Rectal smooth muscle tissue (tissue), 1 donor: Measurements from ENCODE around the gene MDFI.

Experiments
- H3K27ac ChIP-seq: one replicate; pipeline ENCODE4 v1.7.0; 2013; ENCODE audit warnings: low read depth, low read length, inconsistent platforms
- H3K27me3 ChIP-seq: one replicate; pipeline ENCODE4 v1.7.0; 2013; ENCODE audit warnings: low read length; ENCODE audit not compliant: control insufficient read depth, insufficient read depth
- H3K36me3 ChIP-seq: one replicate; pipeline ENCODE4 v1.7.0; 2013; ENCODE audit warnings: low read length; ENCODE audit not compliant: control insufficient read depth, insufficient read depth
- H3K4me1 ChIP-seq: one replicate; pipeline ENCODE4 v1.7.0; 2013; ENCODE audit warnings: low read length; ENCODE audit not compliant: control insufficient read depth, insufficient read depth
- H3K4me3 ChIP-seq: one replicate; pipeline ENCODE4 v1.7.0; 2013; ENCODE audit warnings: low read length
- H3K9ac ChIP-seq: one replicate; pipeline ENCODE4 v1.7.0; 2013; ENCODE audit warnings: low read length

Gene MDFI

DNA sequence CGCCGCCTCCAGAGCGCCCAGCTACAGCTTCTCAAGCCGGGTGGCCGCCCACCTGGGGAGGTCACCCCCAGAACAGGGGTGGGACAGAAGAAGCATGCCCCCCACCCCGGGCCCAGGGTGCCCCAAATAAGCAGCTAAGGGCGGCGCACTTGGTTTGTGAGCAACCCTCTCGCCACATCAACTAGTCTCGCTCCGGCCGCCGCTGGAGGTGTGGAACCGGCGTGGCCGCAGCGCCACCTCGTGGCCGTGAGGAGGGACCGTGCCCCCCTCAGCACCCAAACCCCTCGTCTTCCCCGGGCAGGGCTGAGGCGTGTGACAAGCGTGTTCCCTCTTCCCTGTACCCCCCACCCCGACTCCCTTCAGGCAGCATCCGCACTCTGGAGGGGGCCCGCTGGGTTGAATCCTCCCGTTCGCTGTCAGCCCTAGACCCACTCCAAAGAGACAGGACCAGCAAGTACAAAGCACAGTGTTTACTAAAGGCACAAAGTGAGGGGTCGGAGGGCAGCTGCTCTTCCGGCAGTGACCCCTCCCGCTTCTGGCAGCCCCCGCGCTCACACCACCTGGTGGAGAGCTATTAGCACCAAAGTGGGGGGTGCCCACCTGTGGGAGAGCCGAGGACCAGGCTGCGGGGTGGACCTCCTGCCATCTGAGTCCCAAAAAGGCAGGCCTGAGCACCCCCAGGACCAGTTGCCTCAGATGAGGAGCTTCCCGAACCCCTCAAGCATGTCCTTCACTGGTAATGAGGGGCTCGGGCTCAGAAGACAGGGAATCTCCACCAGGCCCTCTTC lies 45.4 kb downstream of the MDFI start:
- Histone ChIP-seq H3K27ac (peak overlapping the region; percentile 78), H3K9ac (peak overlapping the region; percentile 19)

GRCh38 chr6:41684311-41685180 lies 46.3 kb downstream of the MDFI start:
- peaks cover 17% of the 10 kb centered on the region for H3K36me3 ChIP-seq
- H3K9ac ChIP-seq: no peak overlapping the region
- peaks cover 3% of the 10 kb centered on the region for H3K4me1 ChIP-seq
- H3K27ac ChIP-seq: no peak overlapping the region
- H3K27me3 ChIP-seq: no peaks in the 10 kb centered on the region
- H3K4me3 ChIP-seq: no peak overlapping the region

More for the DNA sequence above, 45.4 kb downstream of the MDFI start:
- Histone ChIP-seq H3K4me1 (peaks cover 3% of the 10 kb centered on the region), H3K36me3 (peaks cover 17% of the 10 kb centered on the region), H3K4me3 (peak overlapping the region; percentile 70), H3K27me3 (no peaks in the 10 kb centered on the region)

- Histone ChIP-seq H3K9ac (no peak overlapping the region), H3K27me3 (no peaks in the 10 kb centered on the region), H3K27ac (no peak overlapping the region), H3K36me3 (peaks cover 22% of the 10 kb centered on the region), H3K4me1 (peaks cover 3% of the 10 kb centered on the region), H3K4me3 (no peak overlapping the region)
These were observed 47.5 kb downstream of the MDFI start for GRCh38 chr6:41685641-41686380.

DNA sequence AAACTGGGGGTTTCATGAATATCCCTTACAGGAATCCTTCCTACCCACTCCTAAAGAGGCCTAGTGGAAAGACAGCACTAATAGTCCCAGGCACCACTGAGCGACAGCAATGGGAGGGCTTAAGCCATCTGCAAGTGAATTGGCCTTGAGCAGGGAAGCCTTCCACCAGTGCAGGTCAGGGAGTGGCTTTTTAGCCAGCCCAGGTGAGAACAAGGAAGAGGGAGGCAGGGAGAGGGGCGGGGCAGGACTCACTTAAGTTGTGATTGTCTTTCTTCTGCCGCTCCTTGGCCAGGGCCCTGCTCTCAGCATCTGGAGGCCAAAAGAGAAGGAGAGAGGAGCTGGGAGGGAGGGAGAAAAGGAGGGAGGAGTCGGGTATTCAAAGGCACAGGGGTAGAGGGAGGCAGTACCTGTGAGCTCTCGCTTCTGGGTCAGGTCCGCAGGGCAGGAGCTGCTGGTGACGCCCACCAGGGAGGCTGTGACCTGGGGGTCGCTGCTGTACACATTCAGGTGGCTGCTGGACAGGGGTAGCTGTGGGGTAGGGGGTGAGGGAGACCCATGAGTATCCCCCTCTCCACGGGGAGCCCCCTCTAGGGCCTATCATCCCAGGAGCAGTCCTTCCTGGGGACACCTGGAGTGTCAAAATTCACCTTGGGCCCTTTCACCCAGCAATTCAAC lies 49.4 kb downstream of the MDFI start:
- Histone ChIP-seq H3K4me1 (no peaks in the 10 kb centered on the region), H3K36me3 (peaks cover 22% of the 10 kb centered on the region), H3K9ac (no peak overlapping the region), H3K4me3 (no peak overlapping the region), H3K27me3 (no peaks in the 10 kb centered on the region), H3K27ac (no peak overlapping the region)

DNA sequence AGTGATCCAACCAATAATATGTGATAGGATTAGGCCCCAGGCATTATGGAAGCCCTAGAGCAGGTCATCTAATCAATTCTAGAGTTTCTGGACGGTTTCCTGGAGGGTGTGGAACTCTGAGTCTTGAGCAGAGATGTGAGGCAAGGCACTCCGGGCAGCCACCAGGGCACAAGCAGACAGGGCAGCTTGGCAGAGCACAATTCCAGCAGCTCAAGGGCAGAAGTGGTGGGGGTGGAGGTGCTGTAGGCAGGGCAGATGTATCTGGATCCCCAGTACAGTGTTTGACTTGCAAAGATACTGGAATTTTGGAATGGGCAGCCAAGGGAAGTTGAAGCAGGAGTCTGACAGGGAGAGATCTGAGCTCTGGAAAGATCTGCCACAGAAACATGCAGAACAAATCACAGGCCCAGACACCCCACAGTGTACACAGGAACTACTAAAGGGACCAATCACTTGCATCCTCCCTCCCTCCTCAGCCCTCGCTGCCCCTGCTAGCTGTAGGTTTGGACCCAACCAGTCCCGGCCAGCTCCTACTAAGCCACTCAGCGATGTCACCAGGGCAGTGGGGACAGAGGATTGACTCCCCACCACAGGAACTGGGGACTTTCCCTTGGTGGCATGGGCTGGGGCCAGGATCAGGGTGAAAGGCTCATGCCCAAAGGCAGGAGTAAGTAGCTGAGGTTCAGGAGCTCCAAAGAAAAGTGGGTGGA lies 50.1 kb downstream of the MDFI start:
- Histone ChIP-seq H3K4me3 (no peak overlapping the region), H3K36me3 (peaks cover 22% of the 10 kb centered on the region), H3K4me1 (no peaks in the 10 kb centered on the region), H3K9ac (no peak overlapping the region), H3K27me3 (no peaks in the 10 kb centered on the region), H3K27ac (no peak overlapping the region)

DNA sequence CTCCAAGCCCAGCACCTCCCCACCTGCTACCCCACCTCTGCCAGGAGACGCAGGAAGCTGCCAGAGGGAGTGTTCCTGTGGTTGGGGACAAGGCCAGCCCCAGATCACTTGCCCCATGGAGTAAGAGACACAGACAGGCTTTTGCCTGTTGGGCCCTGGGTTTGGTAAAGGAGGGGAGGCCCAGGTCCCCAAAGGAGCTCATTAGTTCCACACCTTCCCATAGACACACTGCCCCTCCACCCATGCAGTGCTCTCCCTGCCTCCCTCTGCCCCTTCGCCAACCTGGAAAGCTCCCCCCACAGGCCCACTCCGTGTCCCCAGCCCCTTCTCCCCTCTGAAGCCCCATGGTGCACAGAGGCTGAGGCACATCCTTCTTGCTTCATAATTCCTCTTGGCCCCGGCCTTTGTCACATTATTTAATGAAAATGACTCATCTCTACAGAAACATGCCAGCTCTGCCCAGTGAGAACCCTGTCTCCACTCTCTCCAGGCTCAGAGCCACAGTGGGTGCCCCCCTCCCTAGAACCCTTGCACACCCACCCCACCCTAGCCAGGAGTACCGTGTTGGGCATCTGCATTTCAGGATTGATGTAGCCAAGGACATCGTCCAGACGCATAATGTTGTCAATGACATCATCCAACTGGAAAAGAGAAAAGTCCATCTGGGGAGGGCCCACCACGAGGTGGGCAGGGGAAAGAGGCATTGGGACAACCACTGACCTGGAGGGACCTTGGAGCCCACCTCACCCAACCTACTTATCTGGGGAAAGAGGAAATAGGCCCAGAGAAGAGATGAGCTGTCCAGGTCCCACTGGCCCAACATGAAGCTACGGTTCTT lies 51.1 kb downstream of the MDFI start:
- H3K36me3 ChIP-seq: peaks cover 22% of the 10 kb centered on the region
- no peak overlapping the region for H3K4me3 ChIP-seq
- H3K27ac ChIP-seq: no peak overlapping the region

DNA sequence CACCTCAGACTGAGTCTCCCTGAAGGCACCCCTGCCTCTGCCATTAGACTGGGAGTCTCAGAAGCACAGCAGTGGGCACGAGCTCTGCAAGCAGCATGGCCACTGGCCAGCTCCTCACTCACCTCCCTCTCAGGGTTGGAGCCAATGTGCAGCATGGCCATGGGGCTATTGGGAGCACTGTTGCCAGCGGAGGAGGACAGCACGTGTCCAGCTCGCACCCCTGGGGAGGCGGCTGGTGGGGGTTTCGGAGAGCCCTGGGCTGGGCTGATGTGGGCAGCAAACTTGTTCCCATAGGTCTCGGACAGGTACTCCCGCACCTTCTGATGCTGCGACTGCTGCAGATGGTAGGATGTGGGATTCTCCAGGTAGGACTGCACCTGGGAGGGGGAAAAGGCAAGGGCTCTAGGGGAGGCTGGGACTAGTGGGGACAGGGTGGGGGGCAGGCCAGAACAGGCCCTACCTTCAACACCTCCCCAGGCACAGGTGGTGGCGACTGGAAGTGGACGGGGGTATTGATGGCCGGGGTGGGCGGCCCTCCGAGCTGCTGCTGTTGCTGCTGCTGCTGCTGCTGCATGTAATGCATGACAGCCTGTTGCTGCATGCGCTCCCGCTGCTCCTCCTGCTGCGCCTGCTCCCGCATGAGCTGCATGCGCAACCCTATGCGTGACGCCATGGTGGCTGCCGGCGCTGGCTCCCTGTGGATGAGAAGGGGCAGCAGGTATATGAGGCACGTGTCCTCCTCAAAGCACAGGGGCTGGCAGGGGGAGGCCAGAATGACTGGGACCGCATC lies 52.5 kb downstream of the MDFI start:
- no peak overlapping the region for H3K9ac ChIP-seq
- no peaks in the 10 kb centered on the region for H3K27me3 ChIP-seq
- peaks cover 18% of the 10 kb centered on the region for H3K36me3 ChIP-seq
- no peak overlapping the region for H3K27ac ChIP-seq
- H3K4me3 ChIP-seq: no peak overlapping the region
- no peaks in the 10 kb centered on the region for H3K4me1 ChIP-seq

More for the DNA sequence above, 51.1 kb downstream of the MDFI start:
- Histone ChIP-seq H3K9ac (no peak overlapping the region), H3K4me1 (no peaks in the 10 kb centered on the region), H3K27me3 (no peaks in the 10 kb centered on the region)

DNA sequence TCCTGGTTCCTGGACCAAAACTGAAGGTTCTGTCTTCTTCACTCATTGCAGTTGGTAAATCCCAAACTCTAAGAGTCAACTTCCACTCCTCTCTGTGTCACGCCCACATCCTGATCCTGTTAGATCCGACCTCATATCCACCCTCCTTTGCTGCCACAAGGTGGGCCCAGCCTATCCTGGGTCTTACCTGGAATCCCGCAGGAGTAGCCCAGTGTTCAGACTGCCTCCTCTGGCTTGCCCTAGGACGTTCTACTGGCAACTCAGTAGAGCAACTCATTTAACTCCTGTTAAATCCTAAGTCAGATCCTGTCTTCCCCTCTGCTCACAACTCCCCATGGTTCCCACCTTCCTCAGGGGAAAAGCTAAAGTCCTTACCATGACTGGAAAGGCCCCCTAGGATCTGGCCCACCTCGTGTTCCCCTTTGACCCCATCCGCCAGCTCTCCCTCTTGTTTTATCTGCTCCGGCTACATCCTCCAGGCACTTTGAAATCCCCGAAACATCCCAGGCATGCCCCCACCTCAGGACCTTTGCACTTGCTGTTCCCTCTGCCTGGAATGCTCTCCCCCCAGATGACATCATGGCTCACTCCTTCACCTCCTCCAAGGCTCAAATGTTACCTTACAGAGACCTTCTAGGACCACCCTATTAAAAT lies 53.3 kb downstream of the MDFI start:
- H3K36me3 ChIP-seq: peaks cover 12% of the 10 kb centered on the region
- no peak overlapping the region for H3K9ac ChIP-seq
- H3K4me3 ChIP-seq: no peak overlapping the region
- no peak overlapping the region for H3K27ac ChIP-seq
- H3K4me1 ChIP-seq: no peaks in the 10 kb centered on the region
- no peaks in the 10 kb centered on the region for H3K27me3 ChIP-seq

- Histone ChIP-seq H3K27ac (no peak overlapping the region), H3K4me1 (no peaks in the 10 kb centered on the region), H3K4me3 (no peak overlapping the region), H3K9ac (no peak overlapping the region), H3K27me3 (no peaks in the 10 kb centered on the region), H3K36me3 (peaks cover 8% of the 10 kb centered on the region)
These were observed 53.9 kb downstream of the MDFI start for GRCh38 chr6:41692080-41692675.

DNA sequence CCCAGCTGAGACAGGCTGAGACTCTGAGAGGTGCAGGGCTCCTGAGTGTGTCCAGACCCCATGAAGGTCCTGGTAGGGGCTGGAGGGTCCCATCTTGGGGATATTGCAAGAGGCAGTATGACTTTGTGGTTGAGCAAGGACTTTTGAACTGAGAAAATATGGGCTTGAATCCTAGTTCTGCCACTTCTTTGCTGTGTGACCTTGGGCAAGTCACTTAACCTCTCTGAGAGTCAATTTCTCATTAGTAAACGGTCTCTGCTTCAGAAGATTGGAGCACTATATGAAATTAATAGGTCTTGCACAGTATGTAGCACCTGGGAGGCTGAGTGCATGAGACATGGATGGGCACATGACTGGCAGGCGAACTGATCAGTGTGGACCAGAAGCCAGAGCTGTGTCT lies 54.5 kb downstream of the MDFI start:
- no peak overlapping the region for H3K27ac ChIP-seq
- no peak overlapping the region for H3K4me3 ChIP-seq
- no peaks in the 10 kb centered on the region for H3K4me1 ChIP-seq
- peaks cover 4% of the 10 kb centered on the region for H3K36me3 ChIP-seq
- H3K27me3 ChIP-seq: no peaks in the 10 kb centered on the region
- no peak overlapping the region for H3K9ac ChIP-seq
